GM18868 (cell line): Measurements from ENCODE around the gene TMX1.

Experiments
- ATAC-seq: cut with Tn5 transposase; IDR thresholded peaks from one replicate; pipeline ENCODE4 v1.9.1; 2021; ENCODE audit warnings: mild to moderate bottlenecking, moderate library complexity; ENCODE audit not compliant: unreplicated experiment

The TMX1 gene

DNA sequence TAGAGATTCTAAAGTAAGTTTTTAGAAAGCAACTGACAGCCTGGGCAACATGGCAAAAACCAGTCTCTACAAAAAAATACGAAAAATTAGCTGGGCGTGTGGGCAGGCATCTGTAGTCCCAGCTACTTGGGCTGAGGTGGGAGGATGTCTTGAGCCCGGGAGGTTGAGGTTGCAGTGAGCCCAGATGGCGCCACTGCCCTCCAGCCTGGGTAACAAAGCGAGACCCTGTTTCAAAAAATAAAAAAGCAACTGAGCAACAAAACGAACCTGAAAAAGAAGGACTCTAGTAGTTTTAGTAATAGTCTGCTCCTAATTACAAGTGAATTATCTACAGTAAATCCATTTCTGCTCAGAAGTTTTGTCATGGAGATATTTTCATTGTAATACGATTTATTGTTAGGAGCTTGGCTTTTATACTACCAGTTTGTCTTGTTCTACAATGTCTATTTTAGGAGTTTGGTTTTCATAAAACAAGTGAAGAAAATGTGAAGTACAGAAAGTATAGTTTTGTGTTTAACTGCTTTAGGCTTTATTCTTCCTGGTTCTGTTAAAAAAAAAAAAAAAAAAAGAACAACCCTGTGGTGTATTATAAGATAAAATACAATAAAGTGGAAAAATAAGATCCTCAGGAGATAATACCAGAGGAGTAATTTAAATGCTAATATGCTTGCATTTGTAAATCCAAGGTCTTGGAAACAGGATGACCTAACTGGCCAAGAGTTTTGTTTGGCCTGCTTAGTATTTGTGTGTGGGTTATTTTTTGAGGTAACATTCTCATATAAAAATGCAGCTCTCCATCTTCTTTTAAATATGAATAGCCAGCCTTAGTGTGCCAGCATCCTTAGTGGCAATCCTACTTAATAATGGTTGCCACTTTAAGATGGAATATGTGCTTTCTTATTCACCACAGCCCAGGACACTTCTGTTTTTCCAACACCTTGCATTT lies 2.8 kb downstream of the TMX1 start:
- no peak for ATAC-seq

- no peak for ATAC-seq
Measured at GRCh38 chr14:51244591-51244990, 4.5 kb downstream of the TMX1 start.

DNA sequence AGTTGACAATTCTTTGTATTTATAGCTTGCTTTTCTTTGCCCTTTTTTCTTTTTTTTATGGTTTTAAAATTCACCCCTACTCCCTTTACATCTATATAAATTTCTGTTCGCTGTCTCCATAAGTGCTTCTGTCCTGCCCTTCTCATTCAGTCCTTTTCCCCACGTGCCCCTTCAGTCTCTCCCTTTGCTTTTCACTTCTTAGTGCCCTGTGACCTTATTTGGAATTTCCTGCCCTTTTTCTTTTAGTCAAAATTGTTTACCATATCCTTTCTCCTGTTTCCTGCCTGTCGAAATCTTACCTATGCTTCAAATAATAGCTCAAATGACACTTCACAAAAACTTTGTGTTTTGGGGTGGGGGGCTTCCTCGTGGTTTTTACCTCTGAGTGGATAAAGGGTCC lies 6.0 kb downstream of the TMX1 start:
- ATAC-seq, result no peak

DNA sequence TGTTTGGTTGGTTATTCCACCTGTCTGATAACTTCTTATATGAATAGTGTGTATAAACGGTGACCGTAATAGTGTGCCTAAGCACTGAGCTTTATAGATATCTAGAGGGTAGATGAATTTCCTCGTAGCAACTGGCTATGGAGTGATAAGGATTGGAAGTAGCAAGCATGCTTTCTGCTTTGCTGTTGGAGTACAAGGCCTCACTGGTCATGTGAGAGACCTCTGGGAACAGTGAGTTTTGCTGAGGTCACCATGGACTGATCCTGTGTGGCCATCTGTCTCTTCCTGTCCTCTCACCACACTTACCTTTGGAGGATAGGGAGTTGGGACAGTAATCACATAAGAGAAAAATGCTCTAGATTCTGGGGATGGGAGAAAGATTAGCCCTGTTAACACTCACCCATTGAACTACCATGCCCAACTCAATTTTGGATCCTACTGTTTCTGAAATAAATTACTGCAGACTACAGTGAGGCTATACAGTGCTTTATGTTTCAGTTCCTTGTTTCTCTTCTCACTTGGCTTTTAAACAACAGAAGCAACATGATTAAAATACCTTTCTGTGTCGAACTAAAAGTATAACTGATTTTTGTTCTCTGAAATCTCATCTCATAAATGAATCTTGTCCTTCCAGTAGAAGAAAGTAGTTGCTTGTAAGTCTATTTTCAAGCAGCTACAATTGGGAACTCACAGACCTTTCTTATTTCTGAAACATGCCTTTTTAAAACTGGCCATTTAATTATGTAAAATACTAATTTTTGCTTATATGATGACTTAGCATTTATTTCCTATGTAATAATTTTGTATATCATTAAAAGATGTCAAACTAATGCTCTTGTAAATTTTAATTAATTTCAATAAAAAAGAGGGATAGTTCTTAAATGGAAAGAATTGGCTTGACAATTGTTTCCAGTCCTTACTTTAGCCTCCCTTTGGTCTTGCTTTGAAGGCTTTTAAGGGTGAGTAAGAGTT lies 8.3 kb downstream of the TMX1 start:
- peak; percentile 86 for ATAC-seq

GRCh38 chr14:51251486-51251885 lies 11.4 kb downstream of the TMX1 start:
- no peak for ATAC-seq

- ATAC-seq, result no peak
Measured at GRCh38 chr14:51253880-51254279, 13.8 kb downstream of the TMX1 start.

DNA sequence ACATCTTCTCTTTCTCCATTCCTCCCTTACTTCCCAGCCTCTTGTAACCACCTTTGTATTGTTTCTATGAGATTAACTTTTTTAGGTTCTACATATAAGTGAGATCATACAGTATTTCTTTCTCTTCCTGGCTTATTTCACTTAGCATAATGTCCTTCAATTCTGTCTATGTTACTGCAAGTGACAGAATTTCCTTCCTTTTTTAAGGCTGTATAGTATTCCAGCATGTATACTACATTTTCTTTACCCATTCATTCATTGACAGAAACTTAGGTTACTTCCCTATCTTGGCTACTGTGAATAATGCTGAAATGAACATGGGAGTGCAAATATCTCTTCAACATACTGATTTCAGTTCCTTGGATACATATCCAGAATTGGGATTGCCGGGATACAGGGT lies 18.2 kb downstream of the TMX1 start:
- no peak for ATAC-seq

- no peak for ATAC-seq
Measured at GRCh38 chr14:51258788-51259187, 18.7 kb downstream of the TMX1 start.

- no peak for ATAC-seq
Measured at GRCh38 chr14:51260225-51260624, 20.2 kb downstream of the TMX1 start.

DNA sequence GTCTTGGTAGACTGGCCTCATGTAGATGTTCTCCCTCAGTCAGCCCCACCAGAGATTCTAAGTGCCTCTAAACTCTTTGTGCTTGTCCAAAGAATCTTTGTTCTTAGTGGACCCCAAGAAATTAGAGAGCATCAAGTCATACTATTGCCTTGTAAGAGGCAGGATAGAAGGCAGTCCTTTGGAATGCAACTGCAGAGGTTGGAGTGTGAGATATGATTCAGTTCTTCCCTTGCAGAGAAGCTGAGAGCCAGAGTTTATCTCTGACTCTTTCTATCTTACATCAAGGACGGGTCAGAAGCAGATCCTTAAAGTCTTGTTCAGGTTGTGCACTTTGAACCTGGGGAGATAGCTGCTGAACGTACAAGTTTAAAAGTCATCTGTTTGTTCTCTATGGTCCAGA lies 21.1 kb downstream of the TMX1 start:
- ATAC-seq, result no peak

- no peak for ATAC-seq
Measured at GRCh38 chr14:51262868-51263267, 22.8 kb downstream of the TMX1 start.

GRCh38 chr14:51269634-51270033 lies 29.6 kb downstream of the TMX1 start:
- ATAC-seq, result no peak

- ATAC-seq, result no peak
Measured at GRCh38 chr14:51276605-51277004, 36.6 kb downstream of the TMX1 start.

GRCh38 chr14:51277753-51278415 lies 37.8 kb downstream of the TMX1 start:
- no peak for ATAC-seq

DNA sequence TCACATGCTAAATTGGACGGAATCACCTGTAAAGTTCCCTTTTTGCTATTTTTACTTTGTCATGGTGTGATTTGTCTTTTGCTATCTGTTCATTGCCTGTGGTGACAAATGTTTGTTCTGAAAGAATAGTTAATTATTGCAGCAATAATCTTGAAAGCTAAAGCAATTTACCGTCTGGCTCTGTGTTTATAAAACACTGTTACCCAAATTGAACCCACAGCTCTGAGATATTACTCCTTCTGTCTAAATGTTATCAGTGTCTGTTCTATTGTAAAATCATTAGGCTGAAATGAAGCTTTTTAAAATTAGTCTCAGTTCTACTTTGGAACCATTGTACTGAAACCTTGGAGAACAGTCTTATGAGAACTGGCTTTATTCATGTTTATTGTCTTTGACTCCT lies 42.5 kb downstream of the TMX1 start:
- no peak for ATAC-seq

GRCh38 chr14:51283402-51284085 lies 43.5 kb downstream of the TMX1 start:
- no peak for ATAC-seq

GRCh38 chr14:51284241-51284640 lies 44.2 kb downstream of the TMX1 start:
- ATAC-seq, result no peak

- ATAC-seq, result peak; percentile 79
Measured at GRCh38 chr14:51285120-51285519, 45.1 kb downstream of the TMX1 start.

DNA sequence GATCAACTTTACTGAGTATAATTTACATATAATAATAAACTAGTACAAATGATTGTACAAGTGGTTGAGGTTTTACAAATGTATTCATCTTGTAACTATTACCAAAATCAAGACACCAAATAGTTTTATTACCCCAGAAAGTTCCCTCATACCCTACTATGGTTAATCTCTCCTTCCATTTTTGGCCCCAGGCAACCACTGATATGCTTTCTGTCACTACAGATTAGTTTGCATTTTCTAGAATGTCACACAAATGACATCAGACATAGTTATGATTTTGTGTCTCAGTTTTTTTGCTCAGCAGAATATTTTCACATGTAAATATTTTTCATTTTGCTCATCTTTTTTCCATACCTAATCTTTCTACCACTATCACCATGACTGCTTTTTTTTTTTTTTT lies 49.1 kb downstream of the TMX1 start:
- ATAC-seq, result no peak

GRCh38 chr14:51290132-51290531 lies 50.1 kb downstream of the TMX1 start:
- no peak for ATAC-seq

DNA sequence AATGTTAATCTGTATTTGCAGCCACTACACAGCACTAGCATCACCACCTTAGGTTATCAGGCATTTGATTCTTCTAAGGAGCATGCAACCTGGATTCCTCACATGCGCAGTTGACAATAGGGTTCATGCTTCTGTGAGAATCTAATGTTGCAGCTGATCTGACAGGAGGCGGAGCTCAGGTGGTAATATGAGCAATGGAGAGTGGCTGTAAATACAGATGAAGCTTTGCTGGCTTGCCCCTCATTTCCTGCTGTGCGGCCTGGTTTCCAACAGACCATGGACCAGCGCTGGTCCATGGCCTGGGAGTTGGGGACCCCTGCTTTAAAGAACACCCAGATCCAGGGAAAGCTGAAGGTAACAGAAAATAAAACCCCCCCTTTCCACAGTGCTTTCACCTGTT lies 51.0 kb downstream of the TMX1 start:
- ATAC-seq, result no peak
